Lung (tissue), 12 donors: ENCODE results near the gene SMARCD1. TPM values are rescaled to one million over a fixed set of nuclear protein-coding genes. Genes with fewer than 3 reads are reported as not detected.

Source experiments
- ATAC-seq: fragments of 200-7000 bp; cut with Tn5 transposase; one replicate; pipeline ENCODE4 v1.9.1; 2020; ENCODE audit warnings: moderate number of reproducible peaks; ENCODE audit not compliant: insufficient read depth, low FRiP score
- DNase-seq, 3 donors: peaks; one replicate each; pipeline ENCODE4 v3.0.0-alpha.2; 2013 to 2017
- H3K27ac ChIP-seq, 2 donors: one replicate each; pipeline ENCODE4 v1.5.1; 2013; ENCODE audit warnings: mild to moderate bottlenecking in 2 of 2, moderate library complexity in 2 of 2, control low read depth in 1 of 2, inconsistent platforms in 1 of 2, low read depth in 1 of 2, low read length in 1 of 2
- H3K27me3 ChIP-seq, 3 donors: one replicate each; pipeline ENCODE4 v1.5.1; 2013; ENCODE audit warnings: low read length in 2 of 3; ENCODE audit not compliant: control insufficient read depth in 3 of 3, insufficient read depth in 3 of 3
- H3K36me3 ChIP-seq, 4 donors: one replicate each; pipeline ENCODE4 v1.5.1; 2013; ENCODE audit warnings: low read length in 4 of 4, mild to moderate bottlenecking in 1 of 4, moderate library complexity in 1 of 4; ENCODE audit not compliant: control insufficient read depth in 4 of 4, insufficient read depth in 4 of 4
- H3K4me1 ChIP-seq, 5 donors: one replicate each; pipeline ENCODE4 v1.5.1; 2013; ENCODE audit warnings: low read length in 5 of 5, mild to moderate bottlenecking in 2 of 5, moderate library complexity in 1 of 5; ENCODE audit not compliant: control insufficient read depth in 5 of 5, insufficient read depth in 5 of 5
- H3K4me3 ChIP-seq: one replicate; pipeline ENCODE4 v1.5.1; 2013; ENCODE audit warnings: mild to moderate bottlenecking, control low read depth, moderate library complexity
- H3K9ac ChIP-seq, 2 donors: one replicate each; pipeline ENCODE4 v1.5.1; 2013; ENCODE audit warnings: low read length in 2 of 2, control low read depth in 1 of 2; ENCODE audit not compliant: insufficient read depth in 1 of 2
- H3K9me3 ChIP-seq, 4 donors: one replicate each; pipeline ENCODE4 v1.5.1; 2013; ENCODE audit warnings: low read length in 3 of 4, mild to moderate bottlenecking in 1 of 4, moderate library complexity in 1 of 4; ENCODE audit not compliant: control insufficient read depth in 4 of 4, insufficient read depth in 3 of 4
- WGBS, 2 donors: extraction: QIAGEN DNeasy Blood & Tissue Kit; methylation state at CpG; one replicate each; pipeline ENCODE4 v1.1.7; 2013; 5-methylcytosine and 5-hydroxymethylcytosine counted together
- polyA plus RNA-seq, 2 donors: library from polyadenylated mRNA; stranded (reverse); fragments of 200-250 nt; gene quantifications; one replicate each; pipeline ENCODE4 v1.2.1, GENCODE V29; 2013
- total RNA-seq, 2 donors: library from RNA; depleted of rRNA in 1 of 2; stranded (reverse); fragments of >200 nt in 1 of 2; gene quantifications; one replicate each; pipeline ENCODE4 v1.2.1, GENCODE V29; 2014 to 2021
- TF ChIP-seq, protein P1 (sequence below): IDR thresholded peaks from 2 replicates; pipeline ENCODE4 v1.5.1; 2012; ENCODE audit warnings: mild to moderate bottlenecking; ENCODE audit errors: control extremely low read depth, extremely low read depth
- donor health status: control.
- donor health status: control.
- donor health status: Bipolar disorder and iron deficiency.
- donor health status: healthy.
- donor health status: DM: yes; HTN: yes; CAD: no.

Gene SMARCD1
- total and polyA plus RNA-seq, 4 donors = 11.9 to 58.8 (median 41.6) TPM

GRCh38 chr12:50072198-50072907 is 12.8 kb upstream of the SMARCD1 start:
- ATAC-seq = no peak

GRCh38 chr12:50073206-50073605 is 11.9 kb upstream of the SMARCD1 start:
- no peak overlapping the region for H3K27ac ChIP-seq

More at GRCh38 chr12:50072198-50072907, 12.8 kb upstream of the SMARCD1 start:
- peaks cover 0 to 9% (median 4%) of the 10 kb centered on the region in 5 donors for H3K4me1 ChIP-seq
- no peak overlapping the region for H3K4me3 ChIP-seq
- TF ChIP-seq, protein P1, sequence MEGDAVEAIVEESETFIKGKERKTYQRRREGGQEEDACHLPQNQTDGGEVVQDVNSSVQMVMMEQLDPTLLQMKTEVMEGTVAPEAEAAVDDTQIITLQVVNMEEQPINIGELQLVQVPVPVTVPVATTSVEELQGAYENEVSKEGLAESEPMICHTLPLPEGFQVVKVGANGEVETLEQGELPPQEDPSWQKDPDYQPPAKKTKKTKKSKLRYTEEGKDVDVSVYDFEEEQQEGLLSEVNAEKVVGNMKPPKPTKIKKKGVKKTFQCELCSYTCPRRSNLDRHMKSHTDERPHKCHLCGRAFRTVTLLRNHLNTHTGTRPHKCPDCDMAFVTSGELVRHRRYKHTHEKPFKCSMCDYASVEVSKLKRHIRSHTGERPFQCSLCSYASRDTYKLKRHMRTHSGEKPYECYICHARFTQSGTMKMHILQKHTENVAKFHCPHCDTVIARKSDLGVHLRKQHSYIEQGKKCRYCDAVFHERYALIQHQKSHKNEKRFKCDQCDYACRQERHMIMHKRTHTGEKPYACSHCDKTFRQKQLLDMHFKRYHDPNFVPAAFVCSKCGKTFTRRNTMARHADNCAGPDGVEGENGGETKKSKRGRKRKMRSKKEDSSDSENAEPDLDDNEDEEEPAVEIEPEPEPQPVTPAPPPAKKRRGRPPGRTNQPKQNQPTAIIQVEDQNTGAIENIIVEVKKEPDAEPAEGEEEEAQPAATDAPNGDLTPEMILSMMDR = no peak
- no peak overlapping the region for H3K27ac ChIP-seq
- WGBS, 2 donors = 71 to 72% methylated on average over 10 of the region's 10 CpGs
- no peak for DNase-seq
- H3K9me3 ChIP-seq = no peaks in the 10 kb centered on the region
- H3K27me3 ChIP-seq = no peaks in the 10 kb centered on the region
- H3K9ac ChIP-seq = no peak overlapping the region
- H3K36me3 ChIP-seq = no peaks in the 10 kb centered on the region

DNA sequence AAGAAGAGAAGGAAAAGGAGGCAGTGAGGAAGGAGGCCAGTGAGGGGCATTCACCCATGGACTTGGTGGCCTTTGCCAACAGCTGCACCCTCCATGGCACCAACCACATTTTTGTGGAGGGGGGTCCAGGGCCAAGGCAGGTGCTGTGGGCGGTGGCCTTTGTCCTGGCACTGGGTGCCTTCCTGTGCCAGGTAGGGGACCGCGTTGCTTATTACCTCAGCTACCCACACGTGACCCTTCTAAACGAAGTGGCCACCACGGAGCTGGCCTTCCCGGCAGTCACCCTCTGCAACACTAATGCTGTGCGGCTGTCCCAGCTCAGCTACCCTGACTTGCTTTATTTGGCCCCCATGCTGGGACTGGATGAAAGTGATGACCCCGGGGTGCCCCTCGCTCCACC is 11.4 kb upstream of the SMARCD1 start:
- no peak overlapping the region for H3K9ac ChIP-seq
- ATAC-seq (no peak), DNase-seq (no peak)
- TF ChIP-seq, protein P1 = no peak
- H3K9me3 ChIP-seq = no peaks in the 10 kb centered on the region
- 80 to 86% methylated on average over 10 of the region's 10 CpGs for WGBS, 2 donors
- no peak overlapping the region for H3K4me3 ChIP-seq
- H3K36me3 ChIP-seq = no peaks in the 10 kb centered on the region
- peaks cover 0 to 9% (median 4%) of the 10 kb centered on the region in 5 donors for H3K4me1 ChIP-seq
- H3K27ac ChIP-seq = no peak overlapping the region
- no peaks in the 10 kb centered on the region for H3K27me3 ChIP-seq

More at GRCh38 chr12:50073206-50073605, 11.9 kb upstream of the SMARCD1 start:
- Histone ChIP-seq H3K4me1 (peaks cover 0 to 9% (median 4%) of the 10 kb centered on the region in 5 donors), H3K27me3 (no peaks in the 10 kb centered on the region), H3K9ac (no peak overlapping the region), H3K4me3 (no peak overlapping the region), H3K9me3 (no peaks in the 10 kb centered on the region), H3K36me3 (no peaks in the 10 kb centered on the region)
- WGBS, 2 donors = 83 to 88% methylated on average over 6 to 7 of the region's 7 CpGs
- TF ChIP-seq, protein P1 = no peak
- DNase-seq (no peak), ATAC-seq (no peak)
